ENCODE results near the gene OPCML.

OPCML gene

DNA sequence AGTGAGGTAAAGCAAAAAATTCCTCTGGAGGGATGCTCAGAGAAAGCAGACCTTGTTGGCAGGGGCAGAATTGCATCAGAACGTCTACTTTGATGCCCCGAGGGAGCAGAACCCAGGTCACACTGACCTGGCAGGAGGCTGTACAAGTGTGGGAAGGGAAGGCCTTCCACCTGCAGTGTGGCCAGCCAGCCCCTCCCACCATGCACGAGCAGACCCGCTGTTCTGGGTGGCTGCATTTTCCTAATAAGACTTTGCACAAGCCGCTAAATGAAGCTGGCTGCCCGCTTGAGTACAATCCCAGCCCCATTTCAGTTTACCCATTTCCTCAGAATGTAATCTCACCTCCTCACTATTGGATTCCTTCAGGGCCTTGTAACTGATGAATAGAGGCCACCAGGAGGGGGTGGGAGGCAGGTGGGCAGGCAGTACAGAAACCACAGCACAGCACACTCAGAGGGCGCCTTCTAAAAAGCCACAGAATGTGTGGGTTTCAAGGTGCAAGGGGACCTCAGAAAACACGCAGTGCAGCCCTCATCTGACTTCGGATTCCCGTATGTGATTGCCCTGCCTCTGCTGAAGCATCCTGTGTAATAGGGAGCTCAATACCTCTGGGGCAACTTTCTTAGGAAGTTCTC, 316.6 kb downstream of the OPCML start:
- H3K27me3 ChIP-seq (replicated peaks) = no peaks in the 10 kb centered on the region
- TF ChIP-seq, protein P1, sequence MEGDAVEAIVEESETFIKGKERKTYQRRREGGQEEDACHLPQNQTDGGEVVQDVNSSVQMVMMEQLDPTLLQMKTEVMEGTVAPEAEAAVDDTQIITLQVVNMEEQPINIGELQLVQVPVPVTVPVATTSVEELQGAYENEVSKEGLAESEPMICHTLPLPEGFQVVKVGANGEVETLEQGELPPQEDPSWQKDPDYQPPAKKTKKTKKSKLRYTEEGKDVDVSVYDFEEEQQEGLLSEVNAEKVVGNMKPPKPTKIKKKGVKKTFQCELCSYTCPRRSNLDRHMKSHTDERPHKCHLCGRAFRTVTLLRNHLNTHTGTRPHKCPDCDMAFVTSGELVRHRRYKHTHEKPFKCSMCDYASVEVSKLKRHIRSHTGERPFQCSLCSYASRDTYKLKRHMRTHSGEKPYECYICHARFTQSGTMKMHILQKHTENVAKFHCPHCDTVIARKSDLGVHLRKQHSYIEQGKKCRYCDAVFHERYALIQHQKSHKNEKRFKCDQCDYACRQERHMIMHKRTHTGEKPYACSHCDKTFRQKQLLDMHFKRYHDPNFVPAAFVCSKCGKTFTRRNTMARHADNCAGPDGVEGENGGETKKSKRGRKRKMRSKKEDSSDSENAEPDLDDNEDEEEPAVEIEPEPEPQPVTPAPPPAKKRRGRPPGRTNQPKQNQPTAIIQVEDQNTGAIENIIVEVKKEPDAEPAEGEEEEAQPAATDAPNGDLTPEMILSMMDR (IDR thresholded peaks at IDR 0.05; ENCODE audit: low read depth, low read length, missing control alignments) = no peak
- in situ Hi-C loops (cut with HindIII; ENCODE audit: low pct_ligation_motif_present, low sequenced_read_pairs) = no loop called here
- H3K27ac ChIP-seq = no peak overlapping the region
- H3K36me3 ChIP-seq (replicated peaks) = no peaks in the 10 kb centered on the region
- no peak overlapping the region for H3K4me3 ChIP-seq (ENCODE audit: low read depth, low read length)
- DNase-seq = no peak

DNA sequence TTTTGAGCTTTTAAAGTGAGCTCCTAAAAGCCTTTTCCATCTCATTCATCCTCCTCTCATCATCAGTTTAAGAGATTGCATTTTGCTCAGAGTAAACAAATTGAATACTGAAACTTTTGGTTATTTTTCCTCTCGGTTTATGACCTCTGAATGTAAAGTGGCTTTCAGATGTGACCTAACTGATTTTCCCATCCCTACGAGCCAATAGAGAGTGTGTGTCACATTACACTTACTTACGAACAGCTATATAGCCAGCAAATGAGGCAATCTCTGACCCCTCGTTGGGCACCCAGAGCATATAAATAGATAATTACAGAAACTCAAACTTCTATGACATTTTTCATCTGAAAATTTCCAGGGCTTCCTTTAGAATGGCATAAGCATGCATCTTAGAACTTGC, 317.7 kb downstream of the OPCML start:
- H3K27ac ChIP-seq = no peak overlapping the region
- H3K4me3 ChIP-seq (ENCODE audit: low read depth, low read length) = no peak overlapping the region
- DNase-seq = no peak
- H3K27me3 ChIP-seq (replicated peaks) = no peaks in the 10 kb centered on the region
- in situ Hi-C loops (cut with HindIII; ENCODE audit: low pct_ligation_motif_present, low sequenced_read_pairs) = no loop called here
- TF ChIP-seq, protein P1 (IDR thresholded peaks at IDR 0.05; ENCODE audit: low read depth, low read length, missing control alignments) = no peak
- no peaks in the 10 kb centered on the region for H3K36me3 ChIP-seq (replicated peaks)

DNA sequence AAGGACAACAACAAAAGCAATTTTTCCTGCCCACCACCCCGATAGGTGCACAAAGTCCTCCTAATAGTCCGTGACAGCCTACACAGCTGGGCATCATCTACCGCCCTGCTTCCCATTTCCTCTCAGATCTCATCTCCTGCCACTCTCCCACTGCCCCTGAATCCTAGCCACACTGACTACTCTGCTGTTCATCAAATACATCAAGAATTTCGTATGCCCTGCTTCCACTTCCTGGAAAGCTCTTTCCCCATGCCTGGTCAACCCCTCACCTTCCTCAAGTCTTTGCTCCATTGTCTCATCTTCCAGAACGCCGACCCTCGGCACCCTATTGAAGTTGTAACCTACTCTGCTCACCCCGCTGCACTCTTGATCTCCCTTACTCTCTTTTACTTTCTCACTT, 320.1 kb downstream of the OPCML start:
- Histone ChIP-seq H3K27me3 (replicated peaks) (no peaks in the 10 kb centered on the region), H3K4me3 (ENCODE audit: low read depth, low read length) (no peak overlapping the region), H3K36me3 (replicated peaks) (no peaks in the 10 kb centered on the region), H3K27ac (no peak overlapping the region)
- TF ChIP-seq, protein P1 (IDR thresholded peaks at IDR 0.05; ENCODE audit: low read depth, low read length, missing control alignments) = no peak
- DNase-seq = no peak
- in situ Hi-C loops (cut with HindIII; ENCODE audit: low pct_ligation_motif_present, low sequenced_read_pairs) = no loop called here

DNA sequence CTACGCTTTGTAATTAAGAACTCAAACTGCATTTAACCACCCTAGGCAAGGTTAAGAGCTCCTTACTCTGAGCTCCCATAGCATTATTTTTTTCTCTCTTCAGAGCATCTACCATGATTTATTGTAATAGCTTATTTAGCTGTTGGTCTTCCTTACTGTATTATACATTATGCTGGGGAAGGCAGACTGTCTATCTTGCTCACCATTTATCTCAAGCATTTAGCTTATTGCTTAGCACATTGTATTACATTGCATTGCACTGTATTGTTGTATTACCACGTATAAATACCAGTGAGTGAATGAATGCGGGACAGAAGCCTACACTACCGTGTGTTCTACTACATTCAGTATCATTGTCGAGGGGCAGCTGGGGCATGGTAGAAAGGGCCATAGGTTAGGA, 324.3 kb downstream of the OPCML start:
- Histone ChIP-seq H3K27ac (no peak overlapping the region), H3K27me3 (replicated peaks) (no peaks in the 10 kb centered on the region), H3K4me3 (ENCODE audit: low read depth, low read length) (no peak overlapping the region), H3K36me3 (replicated peaks) (no peaks in the 10 kb centered on the region)
- DNase-seq = no peak
- TF ChIP-seq, protein P1 (IDR thresholded peaks at IDR 0.05; ENCODE audit: low read depth, low read length, missing control alignments) = no peak
- in situ Hi-C loops (cut with HindIII; ENCODE audit: low pct_ligation_motif_present, low sequenced_read_pairs) = no loop called here

DNA sequence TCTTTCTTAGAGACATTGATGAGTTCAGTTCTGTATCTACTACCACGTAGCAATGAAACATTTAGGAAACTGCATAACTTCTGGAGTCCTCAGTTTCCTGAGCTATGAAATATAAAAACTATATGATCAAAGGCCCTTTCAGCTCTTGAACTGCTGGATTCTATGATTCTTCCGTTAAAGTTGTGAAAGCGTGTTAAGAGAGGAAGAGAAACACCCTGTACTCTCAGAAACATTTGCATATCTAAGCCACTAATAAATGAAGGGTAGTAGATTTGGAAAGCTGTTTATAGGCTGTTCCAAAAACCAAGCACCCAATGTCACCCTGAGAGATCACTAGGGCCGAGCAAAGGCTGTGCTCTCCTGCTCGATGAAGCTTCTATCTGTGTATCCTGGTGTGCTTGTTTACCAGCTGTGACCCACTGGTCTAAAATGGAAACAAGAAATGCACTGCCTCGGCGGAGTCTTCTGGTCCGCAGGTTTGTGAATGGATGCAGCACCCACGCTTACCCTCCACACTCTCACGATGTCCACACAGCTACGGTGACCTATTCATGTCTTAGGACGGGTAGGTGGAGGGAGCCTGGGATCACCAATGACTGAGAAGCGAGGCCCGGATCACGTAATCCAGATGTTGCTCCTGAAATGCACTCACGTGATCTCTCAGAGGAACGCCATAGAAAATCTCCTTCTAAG, 325.8 kb downstream of the OPCML start:
- in situ Hi-C loops (cut with HindIII; ENCODE audit: low pct_ligation_motif_present, low sequenced_read_pairs) = no loop called here
- no peak for DNase-seq
- TF ChIP-seq, protein P1 (IDR thresholded peaks at IDR 0.05; ENCODE audit: low read depth, low read length, missing control alignments) = no peak
- Histone ChIP-seq H3K27ac (no peak overlapping the region), H3K36me3 (replicated peaks) (no peaks in the 10 kb centered on the region), H3K4me3 (ENCODE audit: low read depth, low read length) (no peak overlapping the region), H3K27me3 (replicated peaks) (no peaks in the 10 kb centered on the region)
